HG02571 (cell line): Measurements from ENCODE around the gene SLC25A19.
"Not testable (repeated sequence)": the region's sequence is repeated elsewhere in the genome, so short reads cannot be mapped to it uniquely, and the experiment has no call there.

Experiments used
- ATAC-seq: cut with Tn5 transposase; IDR thresholded peaks from one replicate; pipeline ENCODE4 v1.9.1; 2021; ENCODE audit warnings: mild to moderate bottlenecking, moderate library complexity; ENCODE audit not compliant: unreplicated experiment

Gene SLC25A19

DNA sequence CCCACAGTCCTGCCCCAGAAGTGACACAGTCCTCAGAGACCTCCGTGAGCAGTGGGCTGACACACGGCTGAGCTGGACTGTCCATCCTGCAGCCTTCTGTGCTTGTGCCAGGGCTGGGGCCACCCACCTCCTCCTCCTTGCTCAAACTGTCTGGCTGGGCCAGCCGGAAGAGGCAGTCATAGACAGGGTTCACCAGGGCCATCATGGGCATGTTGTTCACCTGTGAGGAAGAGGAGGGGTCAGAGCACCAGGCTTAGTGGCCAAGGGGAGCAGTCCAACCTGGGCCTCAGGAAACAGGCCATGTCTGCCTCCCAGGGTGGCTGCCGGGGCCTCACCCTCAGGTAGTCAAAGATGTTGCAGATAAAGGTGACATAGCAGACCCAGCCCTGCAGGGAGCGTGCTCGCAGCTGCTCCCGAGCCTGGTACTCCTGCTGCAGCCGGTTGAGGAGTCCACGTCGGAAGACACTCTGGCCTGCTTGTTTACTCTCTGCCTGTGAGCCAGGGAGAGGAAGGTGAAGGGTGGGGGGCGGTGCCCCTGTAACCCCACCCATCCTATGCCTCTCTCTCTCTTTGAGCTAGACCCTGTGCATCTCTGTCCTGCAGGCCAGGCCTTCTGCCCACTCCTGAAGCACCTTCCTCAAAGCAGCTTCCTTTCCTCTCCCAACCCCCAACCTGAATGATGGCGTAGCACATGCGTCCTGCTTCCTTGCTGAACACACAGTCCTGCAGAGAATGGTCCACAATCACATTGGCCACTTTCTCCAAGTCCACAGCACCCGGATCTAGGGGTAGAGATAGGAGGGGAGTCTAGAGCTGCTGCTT lies 21.6 kb downstream of the SLC25A19 start:
- ATAC-seq = no peak

DNA sequence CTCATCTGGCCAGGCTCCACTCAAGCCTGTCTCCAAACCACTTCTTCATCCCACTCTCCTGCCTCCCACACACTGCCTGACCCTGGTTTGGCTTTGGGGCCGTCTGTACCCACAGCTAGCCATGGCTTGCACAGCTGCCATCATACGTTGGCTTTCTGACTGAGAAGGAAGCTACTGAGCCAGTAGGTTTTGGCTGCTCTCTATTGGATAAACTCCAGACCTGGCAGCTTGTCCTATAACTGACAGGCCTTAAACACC lies 22.2 kb downstream of the SLC25A19 start:
- ATAC-seq = no peak

DNA sequence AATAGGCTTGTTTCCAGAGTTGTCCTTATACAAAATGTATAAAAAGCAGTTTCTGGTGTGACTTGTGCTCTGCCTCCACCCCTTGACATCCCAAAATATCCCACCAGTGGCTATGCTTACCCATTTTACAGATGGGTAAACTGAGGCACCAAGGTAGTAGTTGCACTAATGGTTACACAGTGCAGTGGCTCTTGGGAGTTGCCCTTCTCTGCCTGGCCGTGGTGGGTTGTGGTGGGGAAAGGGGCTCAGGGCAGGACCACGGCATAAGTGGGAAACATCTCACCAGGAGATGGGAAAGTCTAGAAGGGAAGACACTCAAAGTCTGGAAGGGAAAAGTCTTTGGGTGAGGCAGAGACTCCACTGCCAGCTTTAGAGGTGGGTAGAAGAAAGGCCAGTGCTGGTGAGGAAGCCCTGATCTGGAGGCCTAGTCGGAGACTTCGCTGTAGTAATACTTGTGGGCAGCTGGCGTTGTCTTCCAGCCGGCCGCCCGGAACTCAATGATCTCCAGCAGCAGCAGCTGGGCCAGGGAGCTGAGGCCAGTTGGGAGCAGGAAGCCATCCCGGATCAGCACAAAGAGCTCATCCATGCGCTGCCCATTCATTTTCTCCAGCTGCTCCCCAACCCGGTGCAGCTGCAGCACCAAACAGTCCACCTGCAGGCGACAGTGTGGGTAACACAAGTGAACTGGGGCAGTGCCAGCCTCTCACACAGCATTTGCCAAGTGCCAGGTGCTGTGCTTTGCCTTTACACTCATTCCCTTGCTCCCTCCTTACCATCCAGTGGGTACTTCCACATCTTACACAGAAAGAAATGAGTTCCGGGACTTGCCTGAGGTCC lies 22.7 kb downstream of the SLC25A19 start:
- no peak for ATAC-seq

DNA sequence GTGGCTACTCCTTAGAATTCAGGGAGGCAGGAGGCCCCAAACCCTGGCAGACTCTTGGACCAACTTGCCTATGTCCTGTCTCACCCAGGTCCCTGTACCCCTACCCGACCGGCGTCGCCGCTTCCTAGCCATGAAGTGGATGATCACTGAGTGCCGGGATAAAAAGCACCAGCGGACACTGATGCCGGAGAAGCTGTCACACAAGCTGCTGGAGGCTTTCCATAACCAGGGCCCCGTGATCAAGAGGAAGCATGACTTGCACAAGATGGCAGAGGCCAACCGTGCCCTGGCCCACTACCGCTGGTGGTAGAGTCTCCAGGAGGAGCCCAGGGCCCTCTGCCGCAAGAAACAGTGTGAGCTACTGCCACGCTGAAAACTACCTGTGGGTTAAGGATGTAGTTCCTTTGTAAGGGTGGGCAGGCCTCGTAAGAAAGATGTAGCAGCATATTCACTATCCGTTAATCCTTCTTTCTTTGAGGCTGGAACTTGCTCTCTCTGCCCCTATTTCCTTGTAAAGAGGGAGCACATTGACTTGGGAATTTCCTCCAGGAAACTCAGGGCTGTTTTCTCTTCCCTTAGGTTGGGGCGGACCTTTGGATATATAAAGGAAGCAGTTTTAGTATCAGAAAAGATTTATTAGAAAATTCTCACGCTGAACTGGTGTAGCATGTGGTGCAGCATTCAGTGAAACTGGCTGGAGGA lies 23.5 kb downstream of the SLC25A19 start:
- no peak for ATAC-seq

DNA sequence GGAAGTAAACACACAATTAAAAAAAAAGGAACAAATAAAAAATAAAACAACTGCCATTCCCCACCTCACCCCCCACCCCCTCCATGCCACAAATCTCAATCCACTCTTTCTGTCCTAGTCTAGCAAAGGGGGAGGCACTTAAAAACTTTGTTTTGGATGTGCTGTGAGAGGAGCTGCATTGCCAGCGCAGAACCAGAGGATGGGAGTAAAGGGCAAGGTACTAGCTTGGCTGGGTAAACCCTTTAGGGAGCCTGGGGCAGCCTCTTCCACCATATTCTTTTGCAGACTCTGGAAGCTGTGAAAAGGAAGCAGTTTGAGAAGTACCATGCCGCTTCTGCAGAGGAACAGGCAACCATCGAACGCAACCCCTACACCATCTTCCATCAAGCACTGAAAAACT lies 26.2 kb downstream of the SLC25A19 start:
- no peak for ATAC-seq

DNA sequence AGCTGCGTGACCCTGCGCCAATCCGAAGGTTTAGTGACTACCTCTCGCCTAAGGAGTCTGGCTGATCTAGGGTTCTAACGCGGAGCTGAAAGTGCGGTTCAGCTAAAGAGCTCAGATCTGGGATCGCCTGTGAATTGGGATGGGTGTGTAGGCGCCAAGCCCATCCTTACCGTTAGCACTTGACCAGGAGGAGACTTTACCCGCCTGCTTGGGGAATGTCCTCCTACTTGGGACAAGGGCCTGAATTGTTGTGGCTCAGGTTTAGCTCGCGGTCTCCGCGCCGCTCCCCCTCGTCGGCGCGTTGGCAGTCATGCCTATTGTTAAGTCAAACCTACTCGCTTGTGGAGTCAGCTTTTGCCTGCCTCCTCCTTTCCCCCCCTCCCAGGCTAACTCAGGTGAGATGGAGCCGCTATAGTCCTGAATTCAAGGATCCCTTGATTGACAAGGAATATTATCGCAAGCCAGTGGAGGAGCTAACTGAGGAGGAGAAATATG lies 27.1 kb downstream of the SLC25A19 start:
- no peak for ATAC-seq

DNA sequence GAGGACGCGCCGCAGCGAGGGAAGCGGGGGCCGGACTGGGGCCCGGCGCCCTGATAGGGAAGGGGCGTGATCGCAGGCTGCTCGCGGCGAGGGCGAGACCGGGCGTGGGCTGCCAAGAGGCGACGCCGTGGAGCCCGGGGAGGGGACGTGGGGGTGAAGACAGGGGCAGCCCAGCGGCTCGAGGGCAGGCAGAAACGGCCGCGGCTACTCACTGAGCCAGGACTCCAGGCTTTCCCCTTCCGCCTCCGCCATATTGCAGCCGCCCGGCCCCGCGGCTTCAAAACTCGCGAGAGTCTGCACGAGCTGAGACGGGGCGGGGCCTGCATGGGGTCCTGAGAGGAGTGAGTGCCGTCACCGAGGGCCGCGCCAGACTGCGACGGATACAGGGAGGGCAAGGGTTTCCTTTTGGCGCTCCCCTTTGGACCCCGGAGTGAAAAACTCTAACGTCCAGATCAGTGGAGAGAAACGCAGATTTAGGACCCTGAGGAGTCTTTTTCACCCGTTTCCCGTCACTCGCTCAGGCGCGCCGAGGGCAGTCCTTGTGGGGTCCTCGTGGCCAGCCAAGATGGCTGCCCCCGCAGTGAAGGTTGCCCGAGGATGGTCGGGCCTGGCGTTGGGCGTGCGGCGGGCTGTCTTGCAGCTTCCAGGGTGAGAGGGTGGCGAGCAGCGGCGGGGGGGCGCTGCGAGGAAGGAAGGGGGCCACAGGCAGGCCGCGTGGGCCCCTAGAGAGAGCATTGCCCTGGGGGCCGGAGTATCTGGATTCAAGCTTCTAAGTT lies 27.7 kb downstream of the SLC25A19 start, which contains the start of the genes GGA3 and MRPS7:
GGA3 (minus strand) TSS at position 271 of the 776 bp plus-strand sequence; CDS start at position 252, 19 bp downstream.
MRPS7 (plus strand) TSS at position 544 of the 776 bp plus-strand sequence; CDS start at position 566, 22 bp downstream.
- peak; percentile 83 for ATAC-seq

DNA sequence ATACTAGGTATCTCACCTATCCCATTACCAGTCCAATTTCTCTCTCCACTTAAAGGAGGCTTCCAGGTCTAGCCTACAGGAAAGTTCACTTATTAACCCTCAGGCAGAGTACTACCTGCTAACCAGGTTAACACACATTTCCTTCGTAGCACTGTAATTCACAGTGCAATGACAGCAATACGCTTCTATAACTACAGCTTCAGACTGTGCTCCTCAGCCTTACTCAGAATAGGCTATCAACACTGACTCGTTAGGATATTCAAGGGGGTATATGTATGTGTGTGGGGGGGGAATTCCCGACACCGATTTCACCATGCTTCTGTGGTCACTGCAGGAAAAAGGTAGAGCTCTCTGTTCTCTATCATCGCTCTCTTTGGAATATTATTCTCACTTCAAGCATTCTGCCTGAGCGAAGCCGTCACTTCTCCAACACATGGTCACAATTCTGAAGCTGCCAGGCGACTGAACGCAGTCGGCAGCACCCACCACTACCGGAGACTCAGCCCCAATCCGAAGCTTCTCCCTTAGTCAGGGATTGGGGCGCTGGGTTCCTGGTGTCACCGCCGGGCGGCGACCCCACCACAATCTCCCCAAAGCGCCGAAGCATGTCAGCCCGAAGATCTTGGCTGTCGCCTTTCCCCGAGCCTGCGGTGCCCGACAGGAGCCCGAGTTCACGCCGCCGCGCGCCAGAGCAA lies 28.4 kb downstream of the SLC25A19 start:
- ATAC-seq = peak; percentile 9

DNA sequence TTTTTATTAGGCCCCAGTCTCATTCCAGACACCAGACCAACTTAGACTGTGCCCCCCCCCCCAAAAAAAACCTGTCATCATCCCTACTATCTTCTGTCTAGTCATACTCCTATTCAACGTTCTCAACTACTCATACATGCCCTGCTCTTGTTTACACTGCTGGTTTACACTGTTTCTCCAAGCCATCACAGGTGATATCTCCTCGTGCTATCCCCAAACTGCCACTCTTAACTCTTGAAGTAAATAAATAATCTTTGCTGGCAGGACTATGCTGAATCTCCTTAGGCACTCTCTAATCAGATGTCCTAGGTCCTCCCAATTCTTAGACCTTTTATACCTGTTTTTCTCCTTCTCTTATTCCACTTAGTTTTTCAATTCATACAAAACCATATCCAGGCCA lies 32.0 kb downstream of the SLC25A19 start:
- not testable (repeated sequence) for ATAC-seq

DNA sequence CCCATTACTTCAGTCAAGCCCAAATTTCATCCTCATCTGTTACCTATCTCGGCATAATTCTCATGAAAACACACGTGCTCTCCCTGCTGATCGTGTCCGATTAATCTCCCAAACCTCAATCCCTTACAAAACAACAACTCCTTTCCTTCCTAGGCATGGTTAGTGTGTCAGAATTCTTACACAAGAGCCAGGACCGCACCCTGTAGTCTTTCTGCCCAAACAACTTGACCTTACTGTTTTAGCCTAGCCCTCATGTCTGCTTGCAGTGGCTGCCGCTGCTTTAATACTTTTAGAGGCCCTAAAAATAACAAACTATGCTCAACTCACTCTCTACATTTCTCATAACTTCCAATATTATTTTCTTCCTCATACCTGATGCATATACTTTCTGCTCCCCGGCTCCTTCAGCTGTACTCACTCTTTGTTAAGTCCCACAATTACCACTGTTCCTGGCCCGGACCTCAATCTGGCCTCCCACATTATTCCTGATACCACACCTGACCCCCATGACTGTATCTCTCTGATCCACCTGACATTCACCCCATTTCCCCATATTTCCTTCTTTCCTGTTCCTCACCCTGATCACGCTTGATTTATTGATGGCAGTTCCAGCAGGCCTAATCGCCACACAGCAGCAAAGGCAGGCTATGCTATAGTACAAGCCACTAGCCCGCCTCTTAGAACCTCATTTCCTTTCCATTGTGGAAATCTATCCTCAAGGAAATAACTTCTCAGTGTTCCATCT lies 33.1 kb downstream of the SLC25A19 start:
- not testable (repeated sequence) for ATAC-seq

DNA sequence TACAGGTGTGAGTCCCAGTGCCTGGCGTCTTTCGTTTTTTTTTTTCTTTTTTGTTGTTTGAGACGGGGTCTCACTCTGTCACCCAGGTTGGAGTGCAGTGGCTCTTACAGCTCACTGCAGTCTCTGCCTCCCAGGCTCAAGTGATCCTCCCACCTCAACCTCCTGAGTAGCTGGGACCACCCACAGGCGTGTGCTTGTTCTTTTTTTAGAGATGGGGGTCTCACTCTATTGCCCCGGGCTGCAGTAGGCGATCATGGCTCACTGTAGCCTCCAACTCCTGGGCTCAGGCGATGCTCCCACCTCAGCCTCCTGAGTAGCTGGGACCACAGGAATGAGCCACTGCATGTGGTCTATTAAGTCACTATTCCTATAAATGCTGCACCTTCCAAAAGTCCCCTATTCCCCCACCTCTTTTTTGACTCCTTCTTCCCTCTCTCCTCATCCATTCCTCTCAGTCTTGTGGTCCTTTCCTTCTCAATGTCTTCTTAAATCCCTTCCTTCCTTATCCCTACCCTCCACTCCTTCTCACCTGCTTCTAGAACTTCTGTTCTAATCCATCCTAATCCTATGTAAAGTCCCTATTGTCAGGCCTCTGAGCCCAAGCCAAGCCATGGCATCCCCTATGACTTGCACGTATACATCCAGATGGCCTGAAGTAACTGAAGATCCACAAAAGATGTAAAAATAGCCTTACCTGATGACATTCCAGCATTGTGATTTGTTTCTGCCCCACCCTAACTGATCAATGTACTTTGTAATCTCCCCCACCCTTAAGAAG lies 37.0 kb downstream of the SLC25A19 start:
- no peak for ATAC-seq

DNA sequence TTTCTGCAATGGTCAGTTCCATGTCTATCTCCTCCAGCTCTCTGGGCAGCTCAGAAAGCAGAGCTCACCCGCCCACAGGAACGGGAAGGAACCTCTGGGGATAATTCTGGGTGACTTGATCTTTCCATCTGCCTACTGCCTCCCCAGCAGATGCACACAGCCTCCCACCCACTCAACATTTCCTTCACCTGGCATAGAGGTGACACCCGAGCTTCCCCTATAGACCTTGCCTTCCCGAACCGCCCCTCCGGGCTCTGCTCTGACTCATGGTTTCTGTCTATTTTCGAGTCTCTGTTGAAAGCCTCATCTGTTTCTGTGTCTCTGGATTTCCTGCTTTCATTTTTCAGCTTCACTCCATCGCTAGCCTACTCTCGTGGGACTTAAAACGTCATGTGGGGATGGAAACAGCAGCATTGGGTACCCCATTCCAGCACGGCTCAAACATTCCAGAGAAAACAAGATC lies 39.2 kb downstream of the SLC25A19 start:
- ATAC-seq = peak; percentile 85

DNA sequence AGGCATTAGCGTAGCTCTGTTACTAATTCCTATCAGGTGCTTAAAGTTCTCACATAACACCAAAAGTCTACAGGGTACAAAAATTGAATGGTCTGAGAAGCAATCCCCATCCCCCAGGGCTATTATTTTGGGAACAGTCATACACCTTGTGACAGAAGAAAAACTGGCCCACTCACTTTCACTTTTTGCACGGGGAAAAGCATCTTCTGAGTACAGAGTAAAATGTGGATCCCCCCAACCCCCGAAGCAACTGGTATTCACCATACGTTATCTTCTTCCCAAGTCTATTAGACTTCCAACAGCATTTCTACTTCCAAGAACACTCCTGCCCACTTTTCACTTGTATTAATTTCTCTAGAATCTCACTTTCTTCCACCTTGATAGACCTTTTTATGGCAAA lies 39.7 kb downstream of the SLC25A19 start:
- ATAC-seq = no peak

DNA sequence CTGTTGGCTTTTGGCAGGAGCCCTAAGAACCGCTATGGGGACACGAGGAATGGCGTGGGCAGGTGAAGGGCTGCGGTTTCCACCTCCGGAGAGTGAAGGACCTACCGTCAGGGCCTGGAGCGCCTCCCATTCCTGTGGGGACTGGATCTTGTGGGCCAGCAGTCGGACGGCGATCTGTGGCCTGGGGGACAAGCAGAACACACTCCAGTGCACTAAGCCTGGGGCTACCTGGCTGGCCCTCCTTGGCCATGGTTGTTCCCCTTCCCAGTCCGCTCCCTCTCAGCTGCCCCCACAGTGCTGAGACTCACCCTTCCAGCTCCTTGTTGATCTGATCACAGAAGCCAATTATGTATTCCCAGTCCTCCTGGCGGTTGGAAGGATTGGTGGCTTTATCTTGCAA lies 42.8 kb downstream of the SLC25A19 start:
- no peak for ATAC-seq

DNA sequence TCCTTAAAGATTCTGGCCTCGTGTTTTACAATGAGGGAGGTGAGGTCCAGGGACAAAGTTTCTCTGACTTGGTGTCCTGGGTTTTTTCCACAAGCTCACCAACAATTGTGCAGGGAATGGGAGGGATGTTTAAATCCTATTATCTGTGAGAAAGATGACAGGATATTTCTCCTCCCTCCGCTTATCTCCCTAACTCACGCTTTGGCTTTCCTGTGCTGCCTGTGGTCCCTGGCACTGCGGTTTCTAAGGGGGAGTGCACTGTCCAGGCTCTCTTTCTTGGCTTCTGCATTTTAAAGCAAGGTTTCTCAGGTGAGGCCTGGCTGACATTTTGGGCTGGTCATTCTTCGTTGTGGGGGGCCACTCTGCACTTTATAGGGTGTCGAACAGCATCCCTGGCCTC lies 44.2 kb downstream of the SLC25A19 start:
- ATAC-seq = no peak

DNA sequence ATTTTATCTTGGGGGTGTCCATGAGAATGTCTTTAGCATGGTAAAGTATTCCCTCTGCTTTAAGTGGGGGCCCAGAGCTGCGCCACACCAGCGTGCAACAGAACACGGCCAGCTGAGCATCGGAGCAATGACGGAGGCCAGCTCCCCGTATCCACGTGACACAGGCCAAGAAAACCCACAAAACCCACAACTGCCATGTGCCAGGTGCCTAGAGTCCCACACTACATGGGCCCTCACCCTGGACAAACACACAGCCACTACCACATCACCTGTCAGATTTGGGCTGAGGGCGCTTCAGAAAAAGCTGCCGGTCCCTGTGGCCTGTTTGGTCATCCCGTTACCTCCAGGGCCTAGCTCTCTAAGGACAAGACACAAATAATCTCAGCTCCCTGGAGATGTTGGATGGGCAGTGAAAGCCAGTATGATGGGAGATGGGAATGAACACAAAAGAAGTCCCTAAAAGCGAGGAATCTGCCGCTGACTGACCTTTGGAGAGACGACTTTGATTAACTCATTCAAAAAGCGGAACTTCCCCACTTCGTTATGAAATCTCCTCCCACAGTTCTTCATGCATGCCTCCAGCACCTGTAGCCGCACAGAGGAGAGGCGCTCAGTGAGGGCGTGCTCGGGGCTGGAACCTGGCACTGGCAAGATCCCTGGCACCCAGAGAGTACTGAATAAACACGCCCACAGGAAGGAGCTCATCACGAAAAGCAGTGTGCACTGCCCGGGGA lies 44.9 kb downstream of the SLC25A19 start:
- ATAC-seq = no peak

DNA sequence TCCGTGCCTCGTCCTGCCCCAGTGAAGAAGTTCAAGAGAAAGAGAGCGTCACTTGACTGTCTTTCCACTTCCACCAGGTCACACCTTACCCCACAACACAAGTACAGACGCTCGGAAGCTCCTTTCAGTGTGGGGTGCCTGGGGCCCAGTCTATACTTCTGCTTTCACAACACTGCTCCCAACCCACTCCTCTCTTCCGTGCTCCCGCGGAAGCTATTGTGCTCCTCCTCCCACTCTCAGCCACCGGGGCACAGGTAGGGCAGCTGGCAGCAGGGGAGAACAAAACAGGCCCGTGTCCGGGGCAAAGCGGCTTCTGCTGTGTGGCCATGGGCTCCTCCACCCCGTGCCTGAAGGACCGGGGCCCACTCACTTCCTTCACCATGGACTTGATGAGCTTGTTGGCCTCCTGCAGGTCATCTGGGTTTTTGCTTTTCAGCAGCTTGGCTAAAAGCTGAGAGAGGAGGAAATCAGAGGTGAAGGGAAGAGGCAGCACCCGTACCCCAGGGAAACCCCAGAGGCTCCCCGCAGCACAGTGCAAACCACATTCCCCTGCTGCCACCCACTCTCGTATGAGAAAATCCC lies 46.7 kb downstream of the SLC25A19 start:
- ATAC-seq = no peak
